GM21737 (cell line): ENCODE results near the gene UBE2E2.

Experiments used
- ATAC-seq: cut with Tn5 transposase; IDR thresholded peaks from one replicate; pipeline ENCODE4 v1.9.1; 2021; ENCODE audit warnings: mild to moderate bottlenecking, moderate library complexity; ENCODE audit not compliant: unreplicated experiment

UBE2E2 gene

GRCh38 chr3:23239211-23240068 lies 36.3 kb downstream of the UBE2E2 start:
- no peak for ATAC-seq

- no peak for ATAC-seq
Measured at GRCh38 chr3:23240171-23240785, 37.2 kb downstream of the UBE2E2 start.

GRCh38 chr3:23241256-23241655 lies 38.1 kb downstream of the UBE2E2 start:
- ATAC-seq: no peak

DNA sequence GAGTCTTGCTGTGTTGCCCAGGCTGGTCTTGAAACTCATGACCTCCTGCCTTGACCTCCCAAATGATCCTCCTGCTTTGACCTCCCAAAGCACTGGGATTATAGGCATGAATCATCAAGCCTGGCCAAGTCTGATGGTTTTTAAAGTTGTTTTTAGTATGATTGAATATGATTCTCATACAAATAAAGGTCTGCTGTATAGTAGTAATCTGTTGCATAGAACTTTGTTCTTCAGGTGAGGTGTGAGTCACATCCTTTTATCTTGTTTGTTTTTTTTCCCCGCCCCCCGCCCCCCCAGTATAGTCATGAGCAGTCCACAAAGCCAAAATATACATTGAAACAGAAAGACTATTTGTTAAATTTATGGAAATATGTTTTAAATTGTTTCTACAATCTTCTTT lies 39.0 kb downstream of the UBE2E2 start:
- ATAC-seq: no peak

- no peak for ATAC-seq
Measured at GRCh38 chr3:23244324-23245041, 41.4 kb downstream of the UBE2E2 start.

GRCh38 chr3:23246651-23247050 lies 43.5 kb downstream of the UBE2E2 start:
- ATAC-seq: no peak

- ATAC-seq: no peak
Measured at GRCh38 chr3:23248594-23249131, 45.5 kb downstream of the UBE2E2 start.

GRCh38 chr3:23249961-23250360 lies 46.8 kb downstream of the UBE2E2 start:
- no peak for ATAC-seq

DNA sequence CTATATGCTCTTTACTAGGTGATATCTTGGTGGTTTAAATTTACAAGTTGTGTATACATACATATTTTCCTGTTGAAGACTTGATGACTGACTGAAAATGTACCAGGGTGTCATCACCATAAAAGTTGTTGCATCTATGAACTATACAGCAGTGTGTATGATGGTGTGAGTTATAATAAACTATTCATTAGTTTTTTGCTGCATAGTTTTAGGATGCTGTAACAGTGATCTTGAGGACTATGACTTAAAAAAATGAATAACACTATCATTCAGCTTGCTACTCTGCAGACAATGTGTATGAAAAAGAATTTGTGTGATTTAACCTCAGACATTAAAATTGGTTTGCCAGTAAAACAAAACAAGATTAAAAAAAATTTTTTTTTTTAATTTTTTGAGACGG lies 49.0 kb downstream of the UBE2E2 start:
- no peak for ATAC-seq

- peak; percentile 74 for ATAC-seq
Measured at GRCh38 chr3:23253214-23253613, 50.1 kb downstream of the UBE2E2 start.

GRCh38 chr3:23254282-23254681 lies 51.2 kb downstream of the UBE2E2 start:
- ATAC-seq: no peak

- no peak for ATAC-seq
Measured at GRCh38 chr3:23254835-23255234, 51.7 kb downstream of the UBE2E2 start.

GRCh38 chr3:23256741-23257435 lies 53.8 kb downstream of the UBE2E2 start:
- ATAC-seq: no peak

GRCh38 chr3:23258110-23258509 lies 55.0 kb downstream of the UBE2E2 start:
- ATAC-seq: no peak

GRCh38 chr3:23259515-23259914 lies 56.4 kb downstream of the UBE2E2 start:
- no peak for ATAC-seq

- ATAC-seq: no peak
Measured at GRCh38 chr3:23262766-23263165, 59.6 kb downstream of the UBE2E2 start.

DNA sequence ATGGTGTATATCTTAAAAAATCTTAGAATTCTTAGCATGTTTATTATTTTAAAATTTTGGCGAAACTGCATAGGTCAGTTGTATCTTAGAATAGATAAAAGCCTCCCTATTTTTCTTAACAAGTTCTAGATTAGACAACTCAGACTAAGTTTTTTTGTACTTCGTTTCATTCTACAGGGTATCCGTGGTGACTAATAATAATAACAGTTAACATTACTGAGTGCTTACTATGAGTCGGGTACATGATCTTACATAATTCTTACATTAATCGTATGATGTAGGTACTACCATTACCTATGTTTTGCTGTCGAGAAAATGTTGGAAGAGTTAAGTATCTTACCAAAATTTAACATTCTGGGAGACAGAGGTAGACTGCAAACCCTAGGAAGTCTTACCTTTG lies 60.7 kb downstream of the UBE2E2 start:
- ATAC-seq: no peak

DNA sequence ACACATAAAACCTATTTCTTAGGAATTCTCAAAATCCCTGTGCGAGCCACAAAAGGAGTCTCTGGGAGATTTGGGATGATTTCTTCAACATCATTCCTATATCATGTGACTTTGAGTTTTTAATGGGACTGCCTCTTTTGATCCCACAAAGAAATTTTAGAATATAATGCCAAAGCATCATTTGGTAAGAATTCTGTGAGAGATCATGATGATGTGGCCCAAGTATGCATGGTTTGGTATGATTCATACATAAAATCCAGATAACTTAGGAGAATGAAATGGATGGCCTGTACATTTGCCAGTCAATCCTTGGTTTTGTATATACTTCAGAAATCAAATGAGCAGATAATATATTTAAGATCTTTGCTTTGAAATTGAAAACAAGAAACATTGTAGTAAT lies 61.3 kb downstream of the UBE2E2 start:
- no peak for ATAC-seq

DNA sequence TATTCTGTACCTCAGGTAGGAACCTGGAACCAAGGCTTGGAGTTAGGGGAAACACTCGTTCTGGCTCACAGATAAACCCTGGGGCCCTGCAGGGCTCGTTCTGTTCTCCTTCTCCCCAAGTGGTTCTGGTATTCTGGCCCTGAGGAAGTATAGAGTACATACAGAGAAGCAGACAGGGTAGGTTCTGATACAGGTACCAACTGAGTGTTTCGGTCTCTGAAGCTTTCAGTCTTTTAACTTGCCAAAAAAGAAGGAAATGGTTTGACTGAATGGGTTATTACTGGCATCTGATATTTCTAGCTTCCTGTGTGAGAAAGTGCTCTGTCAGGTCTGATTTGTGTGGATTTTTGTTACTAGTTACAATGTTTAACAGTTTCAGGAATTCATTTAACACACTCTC lies 67.3 kb downstream of the UBE2E2 start:
- peak; percentile 70 for ATAC-seq

- ATAC-seq: no peak
Measured at GRCh38 chr3:23271876-23272741, 69.0 kb downstream of the UBE2E2 start.
